Non-pigmented ciliary epithelial cell (primary cell): ENCODE results near the gene NTHL1.
"Not testable (repeated sequence)": the region's sequence is repeated elsewhere in the genome, so short reads cannot be mapped to it uniquely, and the experiment has no call there.

Source experiments
- DNase-seq: peaks from one replicate; pipeline ENCODE4 v3.0.0-alpha.2; 2010; ENCODE audit warnings: low read depth

The NTHL1 gene

DNA sequence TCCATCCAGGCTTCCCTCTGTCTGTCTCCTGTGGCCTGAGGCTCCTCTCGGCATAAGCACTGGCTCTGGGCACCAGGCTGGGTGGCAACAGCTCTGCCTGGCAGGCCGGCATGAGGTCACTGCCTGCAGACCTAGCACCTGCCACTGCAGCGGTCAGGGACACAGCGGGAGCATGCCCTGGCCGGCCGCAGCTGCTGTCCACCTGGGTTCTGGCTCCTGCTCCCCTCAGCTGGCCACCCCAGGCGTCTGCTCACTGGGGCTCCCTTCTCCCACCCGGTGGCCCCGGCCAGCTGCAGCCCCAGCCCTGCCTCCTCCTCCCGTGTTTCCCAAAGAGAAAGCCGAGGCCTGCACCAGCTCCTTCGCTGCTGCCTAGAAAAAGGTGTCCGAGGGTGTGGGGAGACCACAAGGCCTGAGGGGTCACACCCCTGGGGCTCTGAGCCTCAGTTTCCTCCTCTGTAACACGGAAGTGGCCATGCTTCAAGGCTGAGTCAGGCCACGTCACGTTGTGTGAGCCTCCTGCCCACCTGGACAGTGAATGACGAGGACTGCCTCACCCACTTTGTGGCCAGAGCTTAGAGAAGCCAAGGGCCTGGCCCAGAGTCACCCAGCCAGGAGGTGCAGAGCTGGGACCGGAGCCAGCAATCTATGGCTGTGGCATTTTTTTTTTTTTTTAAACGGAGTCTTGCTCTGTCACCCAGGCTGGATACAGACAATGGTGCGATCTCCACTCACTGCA, 6.7 kb downstream of the NTHL1 start:
- DNase-seq = no peak

DNA sequence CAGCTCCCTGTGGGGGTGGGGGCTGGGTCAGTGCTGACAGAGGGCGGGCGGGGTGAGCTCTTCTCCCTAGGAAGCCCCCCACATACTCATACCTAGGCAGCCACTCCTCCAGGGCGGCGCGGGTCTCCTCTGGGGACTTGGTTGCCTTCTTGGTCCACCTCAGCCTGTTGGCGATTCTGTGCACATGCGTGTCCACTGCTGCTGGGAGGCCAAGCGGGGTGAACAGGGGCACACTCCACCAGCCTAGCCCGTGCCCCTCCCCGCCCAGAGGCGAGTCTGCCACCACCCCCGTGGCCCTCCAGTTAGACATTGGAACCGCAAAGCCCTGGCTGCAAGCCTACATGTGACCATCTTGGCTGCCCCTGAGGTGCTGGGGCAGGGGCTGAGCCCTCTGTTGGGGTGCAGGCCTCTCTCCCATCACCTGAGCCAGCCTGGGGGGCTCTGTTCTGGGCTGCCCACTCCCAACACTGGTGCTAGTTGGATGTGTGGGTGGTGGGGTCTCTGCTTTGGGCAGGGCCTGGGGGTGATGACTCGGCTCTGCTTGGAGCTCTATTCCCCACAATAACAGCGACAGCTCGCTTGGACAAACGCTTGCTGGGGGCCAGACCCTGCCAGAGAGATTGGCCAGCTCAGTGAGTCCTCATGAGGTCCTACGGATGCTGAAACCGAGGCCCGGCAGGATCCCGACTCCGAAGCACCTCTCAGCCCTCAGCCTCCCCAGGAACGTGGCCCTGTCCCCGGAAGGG, 7.4 kb downstream of the NTHL1 start:
- DNase-seq = no peak

DNA sequence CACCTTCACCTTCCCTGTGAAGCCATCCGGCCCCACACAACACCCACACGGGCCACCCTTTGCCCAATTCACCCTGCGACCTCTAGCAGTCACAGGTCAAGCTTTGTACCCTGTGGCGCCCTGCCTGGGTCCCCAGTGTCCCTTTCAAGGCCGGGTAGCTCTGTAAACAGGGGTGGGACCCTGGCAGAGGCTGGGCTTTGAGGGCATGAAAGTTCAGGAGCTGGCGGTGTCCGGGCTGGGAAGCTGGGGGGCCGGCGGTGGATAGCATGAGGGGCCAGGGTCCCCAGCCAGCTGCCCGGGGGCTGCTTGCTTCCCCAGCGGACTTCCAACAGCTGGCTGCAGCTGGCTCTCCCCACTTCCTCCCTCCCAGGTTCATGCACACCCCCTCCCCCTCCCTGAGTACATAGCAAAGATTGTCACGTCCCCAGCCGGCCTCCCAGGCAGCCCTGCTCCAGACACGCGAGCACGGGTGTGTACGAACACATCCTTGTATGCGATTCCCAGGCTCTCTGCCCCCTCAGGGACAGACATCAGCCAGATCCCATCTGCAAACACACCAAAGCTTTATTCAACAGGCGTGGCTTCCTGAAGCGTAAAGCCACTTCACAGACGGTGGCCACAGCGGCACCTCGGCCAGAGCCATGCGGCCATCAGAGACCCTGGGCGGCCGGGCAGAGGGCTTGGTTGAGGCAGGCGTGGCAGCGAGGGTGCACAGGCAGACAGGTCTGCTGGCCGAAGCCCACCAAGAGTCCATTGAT, 8.2 kb downstream of the NTHL1 start:
- DNase-seq = no peak

GRCh38 chr16:2038382-2039231, 9.0 kb downstream of the NTHL1 start:
- no peak for DNase-seq

- DNase-seq = no peak
Measured at GRCh38 chr16:2037647-2038381, 9.8 kb downstream of the NTHL1 start.

DNA sequence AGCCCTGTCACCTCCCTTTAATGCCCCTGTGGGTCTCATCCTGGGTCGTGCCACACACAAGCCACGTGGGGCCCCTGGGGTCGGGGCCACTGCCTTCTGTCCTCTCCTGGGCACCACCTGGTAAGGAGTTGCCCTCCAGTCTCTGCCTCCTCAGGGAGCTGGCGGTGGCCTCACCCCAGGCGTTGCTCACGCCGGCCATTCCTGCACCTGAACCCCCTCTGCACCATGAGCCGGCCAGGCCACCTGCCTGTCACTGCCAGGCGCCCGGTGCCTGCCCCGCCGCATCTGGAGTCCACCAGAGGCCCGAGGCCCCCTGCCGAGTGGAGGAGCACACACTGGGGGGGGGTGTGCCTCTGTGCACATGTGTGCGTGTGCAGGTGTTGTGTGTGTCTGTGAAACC, 10.5 kb downstream of the NTHL1 start:
- no peak for DNase-seq

- DNase-seq = no peak
Measured at GRCh38 chr16:2036200-2036966, 11.3 kb downstream of the NTHL1 start.

GRCh38 chr16:2035431-2036199, 12.0 kb downstream of the NTHL1 start:
- no peak for DNase-seq

- DNase-seq = no peak
Measured at GRCh38 chr16:2034696-2035430, 12.8 kb downstream of the NTHL1 start.

- DNase-seq = not testable (repeated sequence)
Measured at GRCh38 chr16:2033909-2034695, 13.5 kb downstream of the NTHL1 start.

GRCh38 chr16:2033057-2033908, 14.4 kb downstream of the NTHL1 start:
- no peak for DNase-seq

- no peak for DNase-seq
Measured at GRCh38 chr16:2032285-2033056, 15.2 kb downstream of the NTHL1 start.

DNA sequence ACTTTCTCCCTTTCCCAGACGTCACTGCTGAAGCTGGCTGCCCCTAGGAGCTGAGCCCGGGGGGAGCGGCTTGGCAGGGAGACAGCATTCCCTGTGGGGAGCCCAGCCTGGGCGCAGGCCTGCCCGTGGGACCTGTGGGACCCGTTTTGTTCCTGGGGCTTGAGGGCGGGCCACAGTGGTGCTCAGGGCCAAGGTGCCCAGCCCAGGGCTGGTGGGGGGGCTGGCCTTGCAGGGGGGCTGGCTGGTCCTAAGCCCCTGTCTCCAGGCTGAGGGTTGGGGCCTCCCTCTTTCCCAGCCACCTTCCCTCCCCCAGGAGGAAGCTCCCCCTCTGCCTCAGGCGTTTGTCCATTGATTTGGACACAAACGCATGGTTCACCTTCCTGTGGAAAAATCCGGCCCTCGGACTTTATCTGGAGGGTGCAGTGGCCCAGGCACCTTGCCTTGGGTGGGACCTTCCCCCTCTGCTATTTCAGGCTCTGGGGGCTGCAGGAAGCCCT, 16.5 kb downstream of the NTHL1 start:
- no peak for DNase-seq

DNA sequence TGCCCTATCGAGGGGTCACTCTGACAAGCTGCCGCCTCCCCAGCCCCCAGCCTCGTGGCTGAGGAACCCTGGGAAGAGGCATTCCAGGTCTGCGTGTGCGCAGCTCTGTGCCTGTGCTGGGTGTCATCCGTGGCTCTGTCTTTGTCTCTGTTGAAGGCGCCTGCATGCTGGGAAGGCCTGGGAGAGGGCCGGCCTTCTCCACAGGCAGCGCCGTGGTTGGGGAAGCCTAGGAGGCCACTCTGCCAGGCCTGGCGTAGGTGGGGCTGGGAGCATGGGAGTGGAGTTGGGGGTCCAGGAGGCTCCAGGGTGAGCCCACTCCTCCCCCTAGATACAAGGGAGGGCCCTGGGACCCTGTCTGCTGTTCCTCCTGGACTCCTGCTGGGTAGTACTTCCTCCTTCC, 17.6 kb downstream of the NTHL1 start:
- no peak for DNase-seq

- no peak for DNase-seq
Measured at GRCh38 chr16:2029350-2029749, 18.3 kb downstream of the NTHL1 start.

DNA sequence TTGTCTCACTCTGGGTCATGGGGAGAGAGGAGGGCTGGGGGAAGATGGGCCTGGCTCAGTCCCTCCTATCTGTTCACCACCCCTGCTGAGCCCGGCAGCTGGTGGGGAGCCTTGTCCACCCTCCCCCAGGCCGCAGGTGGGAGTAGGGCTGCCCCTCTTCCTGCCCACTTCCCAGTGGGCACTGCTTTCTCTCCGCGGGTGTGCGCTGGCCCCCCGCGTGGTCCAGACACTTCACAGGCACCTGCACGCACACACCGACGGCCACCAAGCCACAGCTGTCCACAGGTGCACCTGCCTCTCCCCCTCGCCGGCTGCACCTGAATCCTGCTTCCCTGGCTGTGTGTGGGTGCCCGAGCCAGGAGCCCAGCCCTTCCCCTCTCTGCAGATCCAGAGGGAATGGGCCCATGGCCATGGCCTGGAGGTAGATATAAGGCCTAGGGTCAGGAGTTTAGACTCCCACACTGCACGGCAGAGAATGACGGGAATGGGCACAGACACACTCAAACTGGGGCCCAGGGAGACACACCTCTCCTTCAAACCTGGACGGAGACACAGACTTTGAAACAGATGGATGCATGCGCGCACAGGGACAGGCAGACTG, 18.9 kb downstream of the NTHL1 start:
- no peak for DNase-seq
